GM19395 (cell line): Measurements from ENCODE around the gene CACNA1H.

Experiments
- ATAC-seq: cut with Tn5 transposase; IDR thresholded peaks from one replicate; pipeline ENCODE4 v1.9.1; 2021; ENCODE audit warnings: mild to moderate bottlenecking, moderate library complexity; ENCODE audit not compliant: unreplicated experiment

Gene CACNA1H

GRCh38 chr16:1121601-1122397 is 31.1 kb upstream of the CACNA1H start:
- ATAC-seq = no peak

- ATAC-seq = no peak
These were observed 30.5 kb upstream of the CACNA1H start for GRCh38 chr16:1122398-1122765.

GRCh38 chr16:1123525-1124230 is 29.2 kb upstream of the CACNA1H start:
- no peak for ATAC-seq

GRCh38 chr16:1124291-1124690 is 28.6 kb upstream of the CACNA1H start:
- ATAC-seq = no peak

GRCh38 chr16:1124795-1125194 is 28.1 kb upstream of the CACNA1H start:
- no peak for ATAC-seq

- no peak for ATAC-seq
These were observed 27.4 kb upstream of the CACNA1H start for GRCh38 chr16:1125471-1125870.

- no peak for ATAC-seq
These were observed 26.9 kb upstream of the CACNA1H start for GRCh38 chr16:1126044-1126443.

- no peak for ATAC-seq
These were observed 26.3 kb upstream of the CACNA1H start for GRCh38 chr16:1126586-1126985.

- no peak for ATAC-seq
These were observed 25.8 kb upstream of the CACNA1H start for GRCh38 chr16:1127101-1127500.

- no peak for ATAC-seq
These were observed 24.8 kb upstream of the CACNA1H start for GRCh38 chr16:1127971-1128715.

- no peak for ATAC-seq
These were observed 23.6 kb upstream of the CACNA1H start for GRCh38 chr16:1129106-1129960.

GRCh38 chr16:1130382-1130781 is 22.5 kb upstream of the CACNA1H start:
- ATAC-seq = no peak

GRCh38 chr16:1131378-1131994 is 21.4 kb upstream of the CACNA1H start:
- no peak for ATAC-seq

- ATAC-seq = no peak
These were observed 20.5 kb upstream of the CACNA1H start for GRCh38 chr16:1132431-1132830.

GRCh38 chr16:1133271-1133670 is 19.6 kb upstream of the CACNA1H start:
- no peak for ATAC-seq

GRCh38 chr16:1133810-1134520 is 18.9 kb upstream of the CACNA1H start:
- no peak for ATAC-seq

GRCh38 chr16:1134776-1135458 is 18.0 kb upstream of the CACNA1H start:
- ATAC-seq = no peak

- ATAC-seq = no peak
These were observed 17.5 kb upstream of the CACNA1H start for GRCh38 chr16:1135459-1135825.

GRCh38 chr16:1137604-1138003 is 15.3 kb upstream of the CACNA1H start:
- ATAC-seq = no peak
